ENCODE data around the gene BMPR1B. TPM values are rescaled to one million over a fixed set of nuclear protein-coding genes. Genes with fewer than 3 reads are reported as not detected.

Gene BMPR1B
- total and polyA plus RNA-seq, 7 donors: 0.07 to 2.2 (median 1.8) TPM; not detected in 2

- whole genome bisulfite sequencing, 2 donors: 90 to 91% methylated on average over 6 of the region's 6 CpGs
- Histone ChIP-seq H3K4me1 (no peaks in the 10 kb centered on the region), H3K9me3 (no peaks in the 10 kb centered on the region), H3K36me3 (no peaks in the 10 kb centered on the region), H3K27ac (no peak overlapping the region), H3K4me3 (no peak overlapping the region), H3K27me3 (no peaks in the 10 kb centered on the region)
- DNase-seq: no peak
- TF ChIP-seq CTCF (IDR thresholded peaks at IDR 0.05): no peak
- intact Hi-C loops (cut with DNase I): no loop called here
Measured at GRCh38 chr4:94813221-94813620, 55.5 kb downstream of the BMPR1B start.

GRCh38 chr4:94814237-94814636, 56.5 kb downstream of the BMPR1B start:
- H3K9me3 ChIP-seq: no peaks in the 10 kb centered on the region
- no peak overlapping the region for H3K27ac ChIP-seq
- no peaks in the 10 kb centered on the region for H3K36me3 ChIP-seq
- intact Hi-C loops (cut with DNase I): no loop called here
- no peak for DNase-seq
- TF ChIP-seq POLR2AphosphoS5 (IDR thresholded peaks at IDR 0.05) (no peak), POLR2A (IDR thresholded peaks at IDR 0.05) (no peak), EP300 (IDR thresholded peaks at IDR 0.05) (no peak), CTCF (IDR thresholded peaks at IDR 0.05) (no peak)
- no peaks in the 10 kb centered on the region for H3K4me1 ChIP-seq
- H3K27me3 ChIP-seq: no peaks in the 10 kb centered on the region
- H3K4me3 ChIP-seq: no peak overlapping the region

GRCh38 chr4:94819371-94820168, 61.8 kb downstream of the BMPR1B start:
- Histone ChIP-seq H3K27me3 (no peaks in the 10 kb centered on the region), H3K27ac (peak overlapping the region in 1 of 4 donors; percentile 62), H3K4me1 (no peaks in the 10 kb centered on the region), H3K36me3 (no peaks in the 10 kb centered on the region), H3K4me3 (no peak overlapping the region), H3K9me3 (no peaks in the 10 kb centered on the region)
- 49 to 53% methylated on average over 4 of the region's 4 CpGs for WGBS, 2 donors
- intact Hi-C loops (cut with DNase I): no loop called here
- TF ChIP-seq CTCF (IDR thresholded peaks at IDR 0.05) (no peak), EP300 (IDR thresholded peaks at IDR 0.05) (no peak), POLR2AphosphoS5 (IDR thresholded peaks at IDR 0.05) (no peak), POLR2A (IDR thresholded peaks at IDR 0.05) (no peak)
- no peak for DNase-seq

- WGBS, 2 donors: 49 to 71% methylated on average over 5 of the region's 5 CpGs
Measured at GRCh38 chr4:94826206-94826605, 68.5 kb downstream of the BMPR1B start.

More at GRCh38 chr4:94826206-94826605, 68.5 kb downstream of the BMPR1B start:
- no peak for DNase-seq
- intact Hi-C loops (cut with DNase I): no loop called here
- Histone ChIP-seq H3K9me3 (no peaks in the 10 kb centered on the region), H3K27ac (no peak overlapping the region), H3K4me1 (no peaks in the 10 kb centered on the region), H3K36me3 (no peaks in the 10 kb centered on the region), H3K27me3 (no peaks in the 10 kb centered on the region), H3K4me3 (no peak overlapping the region)
- TF ChIP-seq EP300 (IDR thresholded peaks at IDR 0.05) (no peak), CTCF (IDR thresholded peaks at IDR 0.05) (no peak), POLR2A (IDR thresholded peaks at IDR 0.05) (no peak), POLR2AphosphoS5 (IDR thresholded peaks at IDR 0.05) (no peak)
